H9 (cell line): ENCODE data around the gene KAZN. TPM values are rescaled to one million over a fixed set of nuclear protein-coding genes. Genes with fewer than 3 reads are reported as not detected.

Experiments used
- DNase-seq: peaks from one replicate; pipeline ENCODE4 v3.0.0-alpha.2; 2017
- H2AFZ ChIP-seq: one replicate; pipeline ENCODE4 v1.6.1; 2013; ENCODE audit warnings: mild to moderate bottlenecking, low read length, control low read depth, moderate library complexity
- H2AK5ac ChIP-seq: 2 replicates; pipeline ENCODE4 v1.6.1; 2013; ENCODE audit warnings: low read length, control low read depth, mixed read lengths; ENCODE audit not compliant: insufficient read length
- H2BK120ac ChIP-seq: one replicate; pipeline ENCODE4 v1.6.1; 2013; ENCODE audit warnings: low read depth, mild to moderate bottlenecking, low read length, control low read depth, inconsistent platforms; ENCODE audit not compliant: poor library complexity, severe bottlenecking
- H2BK12ac ChIP-seq: 2 replicates; pipeline ENCODE4 v1.6.1; 2013; ENCODE audit warnings: low read length, control low read depth, mixed read lengths, low read depth; ENCODE audit not compliant: insufficient read length
- H2BK15ac ChIP-seq: 2 replicates; pipeline ENCODE4 v1.6.1; 2013; ENCODE audit warnings: low read depth, low read length, control low read depth
- H2BK20ac ChIP-seq: one replicate; pipeline ENCODE4 v1.6.1; 2013; ENCODE audit warnings: low read depth, mild to moderate bottlenecking, low read length, control low read depth, inconsistent platforms; ENCODE audit not compliant: poor library complexity, severe bottlenecking
- H2BK5ac ChIP-seq: 2 replicates; pipeline ENCODE4 v1.6.1; 2013; ENCODE audit warnings: low read length, control low read depth, mixed read lengths; ENCODE audit not compliant: insufficient read length
- H3K14ac ChIP-seq: 2 replicates; pipeline ENCODE4 v1.6.1; 2013; ENCODE audit warnings: low read length, control low read depth; ENCODE audit not compliant: insufficient read depth
- H3K18ac ChIP-seq: 2 replicates; pipeline ENCODE4 v1.6.1; 2013; ENCODE audit warnings: low read depth, mild to moderate bottlenecking, mixed read lengths, low read length, control low read depth; ENCODE audit not compliant: insufficient read length
- H3K23ac ChIP-seq: 2 replicates; pipeline ENCODE4 v1.6.1; 2013; ENCODE audit warnings: low read length, control low read depth, mixed read lengths, low read depth; ENCODE audit not compliant: insufficient read length
- H3K23me2 ChIP-seq: 2 replicates; pipeline ENCODE4 v1.6.1; 2013; ENCODE audit warnings: low read depth, mild to moderate bottlenecking, mixed read lengths, low read length, control low read depth; ENCODE audit not compliant: insufficient read length, poor library complexity, severe bottlenecking
- H3K27ac ChIP-seq: 2 replicates; pipeline ENCODE4 v1.5.1; 2013; ENCODE audit warnings: low read length, control low read depth, mixed read lengths, low read depth; ENCODE audit not compliant: insufficient read length
- H3K27me3 ChIP-seq: 2 replicates; pipeline ENCODE4 v1.6.1; 2013; ENCODE audit warnings: low read length, control low read depth, inconsistent platforms; ENCODE audit not compliant: insufficient read depth
- H3K4ac ChIP-seq: 2 replicates; pipeline ENCODE4 v1.6.1; 2013; ENCODE audit warnings: low read depth, mild to moderate bottlenecking, control low read depth, inconsistent platforms, low read length, moderate library complexity
- H3K4me1 ChIP-seq: 2 replicates; pipeline ENCODE4 v1.6.1; 2013; ENCODE audit warnings: low read length, control low read depth, inconsistent platforms; ENCODE audit not compliant: insufficient read depth
- H3K4me2 ChIP-seq: 2 replicates; pipeline ENCODE4 v1.6.1; 2013; ENCODE audit warnings: low read length, control low read depth, mixed read lengths; ENCODE audit not compliant: insufficient read length, insufficient read depth
- H3K56ac ChIP-seq: 2 replicates; pipeline ENCODE4 v1.6.1; 2013; ENCODE audit warnings: low read depth, mild to moderate bottlenecking, mixed read lengths, low read length, control low read depth; ENCODE audit not compliant: insufficient read length
- H3K79me1 ChIP-seq: 2 replicates; pipeline ENCODE4 v1.6.1; 2013; ENCODE audit warnings: low read depth, mild to moderate bottlenecking, moderate library complexity, low read length, control low read depth, inconsistent platforms; ENCODE audit not compliant: insufficient read depth, poor library complexity, severe bottlenecking
- H3K79me2 ChIP-seq: 2 replicates; pipeline ENCODE4 v1.6.1; 2013; ENCODE audit warnings: low read length, control low read depth, inconsistent platforms; ENCODE audit not compliant: insufficient read depth
- H3K9ac ChIP-seq: 2 replicates; pipeline ENCODE4 v1.6.1; 2013; ENCODE audit warnings: low read length, control low read depth, mixed read lengths; ENCODE audit not compliant: insufficient read length; ENCODE audit errors: extremely low read depth
- H3K9me3 ChIP-seq: one replicate; pipeline ENCODE4 v1.6.1; 2013; ENCODE audit warnings: low read depth, low read length, inconsistent platforms; ENCODE audit not compliant: control insufficient read depth
- H3T11ph ChIP-seq: one replicate; pipeline ENCODE4 v1.6.1; 2013; ENCODE audit warnings: mild to moderate bottlenecking, low read length, control low read depth, inconsistent platforms
- H4K20me1 ChIP-seq: one replicate; pipeline ENCODE4 v1.6.1; 2013; ENCODE audit not compliant: control insufficient read depth, insufficient read length, insufficient read depth
- H4K5ac ChIP-seq: 2 replicates; pipeline ENCODE4 v1.6.1; 2013; ENCODE audit warnings: low read depth, mild to moderate bottlenecking, mixed read lengths, low read length, control low read depth; ENCODE audit not compliant: insufficient read length
- H4K8ac ChIP-seq: replicated peaks from 2 replicates; pipeline ENCODE4 v1.6.1; 2013; ENCODE audit warnings: low read length, control low read depth, mixed read lengths, low read depth; ENCODE audit not compliant: insufficient read length
- H4K91ac ChIP-seq: 2 replicates; pipeline ENCODE4 v1.6.1; 2013; ENCODE audit warnings: low read depth, mild to moderate bottlenecking, moderate library complexity, mixed read lengths, low read length, control low read depth; ENCODE audit not compliant: insufficient read length
- H3K27ac Mint-ChIP-seq, 3 experiments: 2 replicates in 2 of 3; 3 replicates in 1 of 3; pipeline ENCODE4 v1.8.0; 2020 to 2021; ENCODE audit warnings: mixed read lengths in 3 of 3, mild to moderate bottlenecking in 1 of 3, moderate library complexity in 1 of 3
- H3K27me3 Mint-ChIP-seq: 2 replicates; pipeline ENCODE4 v1.8.0; 2021; ENCODE audit warnings: low read depth, mild to moderate bottlenecking, moderate library complexity, mixed read lengths
- H3K36me3 Mint-ChIP-seq, 3 experiments: 2 replicates in 2 of 3; 3 replicates in 1 of 3; pipeline ENCODE4 v1.8.0; 2020 to 2021; ENCODE audit warnings: low read depth in 3 of 3, mixed read lengths in 3 of 3; ENCODE audit not compliant: insufficient read depth in 1 of 3
- H3K4me1 Mint-ChIP-seq, 2 experiments: 2 replicates each; pipeline ENCODE4 v1.8.0; 2020; ENCODE audit warnings: mixed read lengths in 2 of 2
- H3K4me3 Mint-ChIP-seq, 2 experiments: 2 replicates in 1 of 2; 3 replicates in 1 of 2; pipeline ENCODE4 v1.8.0; 2020 to 2021; ENCODE audit warnings: mild to moderate bottlenecking in 2 of 2, mixed read lengths in 2 of 2, moderate library complexity in 1 of 2
- H3K9me3 Mint-ChIP-seq, 2 experiments: 2 replicates in 1 of 2; 3 replicates in 1 of 2; pipeline ENCODE4 v1.8.0; 2020; ENCODE audit warnings: mild to moderate bottlenecking in 2 of 2, mixed read lengths in 2 of 2, moderate library complexity in 1 of 2
- WGBS: extraction: QIAGEN DNeasy Blood & Tissue Kit; methylation state at CpG from one replicate; pipeline ENCODE4 v1.1.7; 2013; ENCODE audit warnings: missing lambda C conversion rate, low lambda C conversion rate, mixed read lengths; ENCODE audit not compliant: insufficient read length; ENCODE audit errors: extremely low coverage; 5-methylcytosine and 5-hydroxymethylcytosine counted together
- total RNA-seq: library from RNA; stranded (reverse); gene quantifications from 2 replicates; pipeline ENCODE4 v1.2.1, GENCODE V29; 2021
- TF ChIP-seq, protein P1 (sequence below): fragments of 200-600 bp; sonication (generic); conservative IDR thresholded peaks from 3 replicates; pipeline ENCODE4 v1.8.0; 2021; ENCODE audit warnings: antibody characterized with exemption, mild to moderate bottlenecking

The KAZN gene
- total RNA-seq, 1 experiment from 2014 or later, result 7.6 TPM

DNA sequence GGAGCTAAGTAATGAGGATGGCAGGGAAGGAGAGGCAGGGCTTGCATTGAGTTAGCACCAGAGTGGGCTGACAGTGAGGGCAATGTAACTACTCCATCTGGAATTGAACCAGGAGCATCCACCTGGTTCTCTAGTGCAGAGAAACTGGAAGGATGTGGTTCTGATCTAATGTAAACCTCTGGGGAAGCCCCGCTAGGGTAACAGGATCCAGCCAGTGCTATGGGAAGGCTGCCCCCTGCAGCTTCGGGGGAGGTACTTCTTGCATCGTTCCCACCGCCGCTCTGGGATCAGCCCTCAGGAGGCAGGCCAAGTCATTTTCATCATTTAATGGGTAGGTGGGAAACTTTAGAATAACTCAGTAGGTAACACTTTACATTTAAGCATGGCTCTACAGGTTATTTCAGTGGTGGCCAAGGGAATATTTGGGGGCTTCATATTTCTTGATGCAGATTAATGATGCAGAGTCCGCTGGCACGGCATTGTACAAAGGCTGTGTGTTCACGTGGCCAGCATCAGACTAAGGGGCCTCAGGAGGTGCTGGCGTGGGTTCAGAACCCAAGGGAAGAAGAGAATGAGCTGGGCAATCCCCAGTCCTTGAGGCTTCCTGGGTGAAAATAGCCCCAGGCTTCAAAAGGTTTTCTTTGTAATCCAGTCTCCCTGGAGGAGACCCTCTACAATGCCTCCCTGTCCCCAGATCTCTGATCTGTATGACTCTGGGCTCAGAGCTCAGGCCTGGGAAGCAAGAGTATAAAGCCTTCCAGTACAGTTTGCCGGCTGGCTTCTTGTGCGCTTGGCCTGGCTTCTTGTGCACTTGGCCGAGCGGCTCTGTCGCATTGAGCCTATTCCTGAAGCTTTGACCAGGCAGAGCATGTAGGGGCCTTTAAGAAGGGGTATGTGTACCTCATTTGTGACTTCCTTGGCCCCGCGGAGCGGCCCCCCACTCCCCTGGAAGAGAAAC lies 26.4 kb upstream of the KAZN start:
- no peaks in the 10 kb centered on the region for H3K79me2 ChIP-seq
- no peaks in the 10 kb centered on the region for H3K79me1 ChIP-seq
- peaks cover 7 to 9% of the 10 kb centered on the region in 2 experiments for H3K4me1 Mint-ChIP-seq
- peaks cover 5 to 10% of the 10 kb centered on the region in 2 experiments; a peak in 3 of 5 replicates for H3K9me3 Mint-ChIP-seq
- H3K9me3 ChIP-seq, result no peaks in the 10 kb centered on the region
- H4K91ac ChIP-seq, result no peak overlapping the region
- no peak overlapping the region for H2BK120ac ChIP-seq
- H3K23ac ChIP-seq, result no peak overlapping the region
- H2BK5ac ChIP-seq, result no peak overlapping the region
- no peak overlapping the region for H2BK12ac ChIP-seq
- DNase-seq, result peak; percentile 77
- no peak overlapping the region for H3K18ac ChIP-seq
- no peak overlapping the region for H4K5ac ChIP-seq
- H3K36me3 Mint-ChIP-seq, result peaks cover 0 to 8% (median 0%) of the 10 kb centered on the region in 3 experiments; a peak in 1 of 7 replicates
- H3K14ac ChIP-seq, result no peak overlapping the region
- H3K9ac ChIP-seq, result no peak overlapping the region
- WGBS, result no CpG with 5 or more reads among the region's 17 CpGs
- no peaks in the 10 kb centered on the region for H3K23me2 ChIP-seq
- H3K4ac ChIP-seq, result no peak overlapping the region
- no peak overlapping the region for H3K27ac ChIP-seq
- no peak overlapping the region for H3K4me2 ChIP-seq
- no peak overlapping the region for H2BK20ac ChIP-seq
- H2AFZ ChIP-seq, result peak overlapping the region; percentile 19
- H2BK15ac ChIP-seq, result no peak overlapping the region
- no peak overlapping the region for H3K56ac ChIP-seq
- H3K27ac Mint-ChIP-seq, result no peak overlapping the region; a peak in 1 of 7 replicates
- no peak overlapping the region for H2AK5ac ChIP-seq
- peaks cover 14% of the 10 kb centered on the region for H3K27me3 Mint-ChIP-seq
- H4K8ac ChIP-seq, result no peak overlapping the region
- TF ChIP-seq, protein P1, sequence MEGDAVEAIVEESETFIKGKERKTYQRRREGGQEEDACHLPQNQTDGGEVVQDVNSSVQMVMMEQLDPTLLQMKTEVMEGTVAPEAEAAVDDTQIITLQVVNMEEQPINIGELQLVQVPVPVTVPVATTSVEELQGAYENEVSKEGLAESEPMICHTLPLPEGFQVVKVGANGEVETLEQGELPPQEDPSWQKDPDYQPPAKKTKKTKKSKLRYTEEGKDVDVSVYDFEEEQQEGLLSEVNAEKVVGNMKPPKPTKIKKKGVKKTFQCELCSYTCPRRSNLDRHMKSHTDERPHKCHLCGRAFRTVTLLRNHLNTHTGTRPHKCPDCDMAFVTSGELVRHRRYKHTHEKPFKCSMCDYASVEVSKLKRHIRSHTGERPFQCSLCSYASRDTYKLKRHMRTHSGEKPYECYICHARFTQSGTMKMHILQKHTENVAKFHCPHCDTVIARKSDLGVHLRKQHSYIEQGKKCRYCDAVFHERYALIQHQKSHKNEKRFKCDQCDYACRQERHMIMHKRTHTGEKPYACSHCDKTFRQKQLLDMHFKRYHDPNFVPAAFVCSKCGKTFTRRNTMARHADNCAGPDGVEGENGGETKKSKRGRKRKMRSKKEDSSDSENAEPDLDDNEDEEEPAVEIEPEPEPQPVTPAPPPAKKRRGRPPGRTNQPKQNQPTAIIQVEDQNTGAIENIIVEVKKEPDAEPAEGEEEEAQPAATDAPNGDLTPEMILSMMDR, result peak; percentile 87
- H3K4me3 Mint-ChIP-seq, result no peak overlapping the region
- no peaks in the 10 kb centered on the region for H3K27me3 ChIP-seq
- H4K20me1 ChIP-seq, result no peaks in the 10 kb centered on the region
- no peak overlapping the region for H3T11ph ChIP-seq
- no peaks in the 10 kb centered on the region for H3K4me1 ChIP-seq
